ENCODE data around the gene NPAS3. TPM values are rescaled to one million over a fixed set of nuclear protein-coding genes. Genes with fewer than 3 reads are reported as not detected.

The NPAS3 gene
- total and polyA plus RNA-seq, 2 of the 8 experiments (the other 6 are each of a cell fraction or from before 2014, with no cell fraction given) = 0.11 to 0.60 TPM

DNA sequence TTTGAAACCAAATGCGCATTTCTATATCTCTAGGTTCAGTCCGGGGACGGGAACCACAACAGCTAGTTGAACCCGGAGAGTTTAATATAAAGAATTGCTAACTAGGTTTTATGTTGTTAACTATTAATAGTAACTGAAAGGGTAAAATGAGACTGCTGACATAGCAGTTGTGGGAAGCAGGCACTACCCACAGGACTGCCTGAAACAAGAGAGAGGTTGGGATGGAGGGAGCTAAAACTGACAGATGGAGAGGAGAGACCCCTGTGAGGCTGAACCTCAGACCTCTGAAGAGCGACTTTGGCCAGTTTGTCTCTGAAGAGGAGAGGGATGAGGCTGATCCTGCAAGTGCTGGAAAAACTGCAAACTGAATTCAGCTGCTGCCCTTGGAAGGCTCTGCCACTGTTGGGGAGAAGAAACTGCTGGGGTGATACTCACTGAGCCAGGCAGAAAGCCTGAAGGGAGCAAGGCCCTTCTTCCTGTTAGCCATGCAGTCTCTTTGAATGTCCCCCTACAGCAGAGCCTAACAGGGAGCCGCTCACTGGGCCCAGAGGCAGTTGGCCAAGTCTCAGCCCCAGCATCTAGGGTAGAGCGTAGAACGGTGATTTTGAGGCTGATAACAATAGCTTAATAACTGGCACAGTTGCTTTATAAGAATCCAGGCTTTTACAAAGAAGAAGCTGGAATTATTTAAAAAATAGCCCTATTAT is 172.2 kb downstream of the NPAS3 start (continued):
- TF ChIP-seq, protein P1, sequence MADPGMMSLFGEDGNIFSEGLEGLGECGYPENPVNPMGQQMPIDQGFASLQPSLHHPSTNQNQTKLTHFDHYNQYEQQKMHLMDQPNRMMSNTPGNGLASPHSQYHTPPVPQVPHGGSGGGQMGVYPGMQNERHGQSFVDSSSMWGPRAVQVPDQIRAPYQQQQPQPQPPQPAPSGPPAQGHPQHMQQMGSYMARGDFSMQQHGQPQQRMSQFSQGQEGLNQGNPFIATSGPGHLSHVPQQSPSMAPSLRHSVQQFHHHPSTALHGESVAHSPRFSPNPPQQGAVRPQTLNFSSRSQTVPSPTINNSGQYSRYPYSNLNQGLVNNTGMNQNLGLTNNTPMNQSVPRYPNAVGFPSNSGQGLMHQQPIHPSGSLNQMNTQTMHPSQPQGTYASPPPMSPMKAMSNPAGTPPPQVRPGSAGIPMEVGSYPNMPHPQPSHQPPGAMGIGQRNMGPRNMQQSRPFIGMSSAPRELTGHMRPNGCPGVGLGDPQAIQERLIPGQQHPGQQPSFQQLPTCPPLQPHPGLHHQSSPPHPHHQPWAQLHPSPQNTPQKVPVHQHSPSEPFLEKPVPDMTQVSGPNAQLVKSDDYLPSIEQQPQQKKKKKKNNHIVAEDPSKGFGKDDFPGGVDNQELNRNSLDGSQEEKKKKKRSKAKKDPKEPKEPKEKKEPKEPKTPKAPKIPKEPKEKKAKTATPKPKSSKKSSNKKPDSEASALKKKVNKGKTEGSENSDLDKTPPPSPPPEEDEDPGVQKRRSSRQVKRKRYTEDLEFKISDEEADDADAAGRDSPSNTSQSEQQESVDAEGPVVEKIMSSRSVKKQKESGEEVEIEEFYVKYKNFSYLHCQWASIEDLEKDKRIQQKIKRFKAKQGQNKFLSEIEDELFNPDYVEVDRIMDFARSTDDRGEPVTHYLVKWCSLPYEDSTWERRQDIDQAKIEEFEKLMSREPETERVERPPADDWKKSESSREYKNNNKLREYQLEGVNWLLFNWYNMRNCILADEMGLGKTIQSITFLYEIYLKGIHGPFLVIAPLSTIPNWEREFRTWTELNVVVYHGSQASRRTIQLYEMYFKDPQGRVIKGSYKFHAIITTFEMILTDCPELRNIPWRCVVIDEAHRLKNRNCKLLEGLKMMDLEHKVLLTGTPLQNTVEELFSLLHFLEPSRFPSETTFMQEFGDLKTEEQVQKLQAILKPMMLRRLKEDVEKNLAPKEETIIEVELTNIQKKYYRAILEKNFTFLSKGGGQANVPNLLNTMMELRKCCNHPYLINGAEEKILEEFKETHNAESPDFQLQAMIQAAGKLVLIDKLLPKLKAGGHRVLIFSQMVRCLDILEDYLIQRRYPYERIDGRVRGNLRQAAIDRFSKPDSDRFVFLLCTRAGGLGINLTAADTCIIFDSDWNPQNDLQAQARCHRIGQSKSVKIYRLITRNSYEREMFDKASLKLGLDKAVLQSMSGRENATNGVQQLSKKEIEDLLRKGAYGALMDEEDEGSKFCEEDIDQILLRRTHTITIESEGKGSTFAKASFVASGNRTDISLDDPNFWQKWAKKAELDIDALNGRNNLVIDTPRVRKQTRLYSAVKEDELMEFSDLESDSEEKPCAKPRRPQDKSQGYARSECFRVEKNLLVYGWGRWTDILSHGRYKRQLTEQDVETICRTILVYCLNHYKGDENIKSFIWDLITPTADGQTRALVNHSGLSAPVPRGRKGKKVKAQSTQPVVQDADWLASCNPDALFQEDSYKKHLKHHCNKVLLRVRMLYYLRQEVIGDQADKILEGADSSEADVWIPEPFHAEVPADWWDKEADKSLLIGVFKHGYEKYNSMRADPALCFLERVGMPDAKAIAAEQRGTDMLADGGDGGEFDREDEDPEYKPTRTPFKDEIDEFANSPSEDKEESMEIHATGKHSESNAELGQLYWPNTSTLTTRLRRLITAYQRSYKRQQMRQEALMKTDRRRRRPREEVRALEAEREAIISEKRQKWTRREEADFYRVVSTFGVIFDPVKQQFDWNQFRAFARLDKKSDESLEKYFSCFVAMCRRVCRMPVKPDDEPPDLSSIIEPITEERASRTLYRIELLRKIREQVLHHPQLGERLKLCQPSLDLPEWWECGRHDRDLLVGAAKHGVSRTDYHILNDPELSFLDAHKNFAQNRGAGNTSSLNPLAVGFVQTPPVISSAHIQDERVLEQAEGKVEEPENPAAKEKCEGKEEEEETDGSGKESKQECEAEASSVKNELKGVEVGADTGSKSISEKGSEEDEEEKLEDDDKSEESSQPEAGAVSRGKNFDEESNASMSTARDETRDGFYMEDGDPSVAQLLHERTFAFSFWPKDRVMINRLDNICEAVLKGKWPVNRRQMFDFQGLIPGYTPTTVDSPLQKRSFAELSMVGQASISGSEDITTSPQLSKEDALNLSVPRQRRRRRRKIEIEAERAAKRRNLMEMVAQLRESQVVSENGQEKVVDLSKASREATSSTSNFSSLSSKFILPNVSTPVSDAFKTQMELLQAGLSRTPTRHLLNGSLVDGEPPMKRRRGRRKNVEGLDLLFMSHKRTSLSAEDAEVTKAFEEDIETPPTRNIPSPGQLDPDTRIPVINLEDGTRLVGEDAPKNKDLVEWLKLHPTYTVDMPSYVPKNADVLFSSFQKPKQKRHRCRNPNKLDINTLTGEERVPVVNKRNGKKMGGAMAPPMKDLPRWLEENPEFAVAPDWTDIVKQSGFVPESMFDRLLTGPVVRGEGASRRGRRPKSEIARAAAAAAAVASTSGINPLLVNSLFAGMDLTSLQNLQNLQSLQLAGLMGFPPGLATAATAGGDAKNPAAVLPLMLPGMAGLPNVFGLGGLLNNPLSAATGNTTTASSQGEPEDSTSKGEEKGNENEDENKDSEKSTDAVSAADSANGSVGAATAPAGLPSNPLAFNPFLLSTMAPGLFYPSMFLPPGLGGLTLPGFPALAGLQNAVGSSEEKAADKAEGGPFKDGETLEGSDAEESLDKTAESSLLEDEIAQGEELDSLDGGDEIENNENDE (IDR thresholded peaks at IDR 0.05; ENCODE audit: insufficient replicate concordance, low read length) = no peak
- TF ChIP-seq, protein P2, sequence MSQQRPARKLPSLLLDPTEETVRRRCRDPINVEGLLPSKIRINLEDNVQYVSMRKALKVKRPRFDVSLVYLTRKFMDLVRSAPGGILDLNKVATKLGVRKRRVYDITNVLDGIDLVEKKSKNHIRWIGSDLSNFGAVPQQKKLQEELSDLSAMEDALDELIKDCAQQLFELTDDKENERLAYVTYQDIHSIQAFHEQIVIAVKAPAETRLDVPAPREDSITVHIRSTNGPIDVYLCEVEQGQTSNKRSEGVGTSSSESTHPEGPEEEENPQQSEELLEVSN (IDR thresholded peaks at IDR 0.05) = no peak
- TF ChIP-seq, protein P3, sequence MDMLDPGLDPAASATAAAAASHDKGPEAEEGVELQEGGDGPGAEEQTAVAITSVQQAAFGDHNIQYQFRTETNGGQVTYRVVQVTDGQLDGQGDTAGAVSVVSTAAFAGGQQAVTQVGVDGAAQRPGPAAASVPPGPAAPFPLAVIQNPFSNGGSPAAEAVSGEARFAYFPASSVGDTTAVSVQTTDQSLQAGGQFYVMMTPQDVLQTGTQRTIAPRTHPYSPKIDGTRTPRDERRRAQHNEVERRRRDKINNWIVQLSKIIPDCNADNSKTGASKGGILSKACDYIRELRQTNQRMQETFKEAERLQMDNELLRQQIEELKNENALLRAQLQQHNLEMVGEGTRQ (IDR thresholded peaks at IDR 0.05; ENCODE audit: low read length) = no peak
- TF ChIP-seq, protein P4, sequence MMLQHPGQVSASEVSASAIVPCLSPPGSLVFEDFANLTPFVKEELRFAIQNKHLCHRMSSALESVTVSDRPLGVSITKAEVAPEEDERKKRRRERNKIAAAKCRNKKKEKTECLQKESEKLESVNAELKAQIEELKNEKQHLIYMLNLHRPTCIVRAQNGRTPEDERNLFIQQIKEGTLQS (IDR thresholded peaks at IDR 0.05; ENCODE audit: insufficient read depth, low read depth, low read length) = no peak
- no peak for TF ChIP-seq POLR2AphosphoS5 (IDR thresholded peaks at IDR 0.05; ENCODE audit: low read depth, low read length)
- TF ChIP-seq, protein P5, sequence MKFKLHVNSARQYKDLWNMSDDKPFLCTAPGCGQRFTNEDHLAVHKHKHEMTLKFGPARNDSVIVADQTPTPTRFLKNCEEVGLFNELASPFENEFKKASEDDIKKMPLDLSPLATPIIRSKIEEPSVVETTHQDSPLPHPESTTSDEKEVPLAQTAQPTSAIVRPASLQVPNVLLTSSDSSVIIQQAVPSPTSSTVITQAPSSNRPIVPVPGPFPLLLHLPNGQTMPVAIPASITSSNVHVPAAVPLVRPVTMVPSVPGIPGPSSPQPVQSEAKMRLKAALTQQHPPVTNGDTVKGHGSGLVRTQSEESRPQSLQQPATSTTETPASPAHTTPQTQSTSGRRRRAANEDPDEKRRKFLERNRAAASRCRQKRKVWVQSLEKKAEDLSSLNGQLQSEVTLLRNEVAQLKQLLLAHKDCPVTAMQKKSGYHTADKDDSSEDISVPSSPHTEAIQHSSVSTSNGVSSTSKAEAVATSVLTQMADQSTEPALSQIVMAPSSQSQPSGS (IDR thresholded peaks at IDR 0.05; ENCODE audit: low read length) = no peak

Data from H1 (cell line).